ENCODE results near the gene KDSR.

KDSR gene

DNA sequence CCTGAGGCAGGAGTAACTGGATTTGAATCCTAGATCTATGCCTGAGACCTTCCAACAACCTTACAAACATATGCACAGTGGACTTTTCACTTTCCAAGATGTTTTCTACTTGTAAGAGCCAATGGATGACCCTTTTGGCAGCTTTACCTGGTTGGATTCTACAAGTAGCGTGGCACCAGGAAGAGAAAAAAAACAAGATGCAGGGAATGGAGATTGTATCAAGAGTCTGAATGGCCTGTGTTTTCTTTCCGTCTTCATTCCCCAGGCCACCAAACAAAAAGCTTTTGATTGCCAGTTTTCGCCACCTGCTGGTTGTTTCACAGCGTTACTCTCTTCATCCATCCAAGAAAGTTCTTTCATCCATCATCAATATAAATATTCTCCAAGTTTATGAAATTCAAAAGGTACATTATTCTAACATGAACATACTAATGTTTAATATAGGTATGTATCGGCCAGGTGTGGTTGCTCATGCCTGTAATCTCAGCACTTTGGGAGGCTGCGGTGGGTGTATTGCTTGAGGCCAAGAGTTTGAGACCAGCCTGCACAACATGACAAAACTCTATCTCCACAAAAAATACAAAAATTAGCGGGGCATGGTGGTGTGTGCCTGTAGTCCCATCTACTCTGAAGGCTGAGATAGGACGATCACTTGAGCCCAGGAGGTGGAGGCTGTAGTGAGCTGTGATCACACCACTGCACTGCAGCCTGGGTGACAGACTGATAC is 43.9 kb downstream of the KDSR start:
- in situ Hi-C loops (cut with HindIII; ENCODE audit: low pct_unique_long_range_greater_than_20kb, low sequenced_read_pairs), result no loop called here
- peak; percentile 53 to 86 for DNase-seq (ENCODE audit: low read depth in 1 of 2, low spot score in 1 of 2)

DNA sequence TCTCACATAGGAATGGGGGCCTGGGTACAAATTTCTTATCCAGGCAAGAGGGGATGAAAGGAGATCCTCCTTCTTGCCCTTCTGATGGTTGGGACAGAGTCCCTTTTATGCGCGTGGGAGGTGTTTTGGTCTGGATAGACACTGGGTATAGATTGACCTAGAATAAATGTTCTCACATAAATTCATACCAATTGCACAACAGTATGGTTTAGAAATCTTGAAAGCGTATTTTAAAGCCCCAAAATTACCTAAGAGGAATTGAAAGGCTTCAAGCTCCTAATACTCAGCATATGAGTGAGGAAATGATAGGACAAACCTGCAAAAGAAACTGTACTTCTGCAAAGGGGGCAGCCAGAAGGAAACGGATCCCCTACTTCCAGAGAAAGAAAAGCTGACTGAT is 44.8 kb downstream of the KDSR start:
- TF ChIP-seq JUND (IDR thresholded peaks at IDR 0.05; ENCODE audit: low read depth), result no peak
- in situ Hi-C loops (cut with HindIII; ENCODE audit: low pct_unique_long_range_greater_than_20kb, low sequenced_read_pairs), result no loop called here
- no peak for DNase-seq (ENCODE audit: low read depth in 1 of 2, low spot score in 1 of 2)

More for the DNA sequence above, 43.9 kb downstream of the KDSR start:
- no peak for TF ChIP-seq JUND (IDR thresholded peaks at IDR 0.05; ENCODE audit: low read depth)

DNA sequence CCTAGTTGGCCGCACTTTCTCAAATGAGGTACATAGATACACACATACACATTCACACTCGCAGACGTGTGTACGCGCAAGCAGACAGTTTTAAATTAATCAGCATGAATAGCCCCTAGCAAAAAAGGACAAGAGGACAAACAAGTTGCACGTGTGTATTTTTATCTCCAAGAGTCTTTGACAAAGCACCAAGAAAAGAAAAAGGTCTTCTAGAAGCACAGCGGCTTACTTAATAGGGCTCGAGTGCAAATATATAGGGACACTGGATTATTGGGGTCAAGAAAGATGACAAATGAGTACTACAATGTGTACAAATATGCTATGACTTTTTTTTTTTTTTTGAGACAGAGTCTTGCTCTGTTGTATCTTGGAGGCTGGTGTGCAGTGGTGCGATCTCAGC is 45.7 kb downstream of the KDSR start:
- TF ChIP-seq JUND (IDR thresholded peaks at IDR 0.05; ENCODE audit: low read depth), result no peak
- DNase-seq (ENCODE audit: low read depth in 1 of 2, low spot score in 1 of 2), result no peak
- in situ Hi-C loops (cut with HindIII; ENCODE audit: low pct_unique_long_range_greater_than_20kb, low sequenced_read_pairs), result no loop called here

DNA sequence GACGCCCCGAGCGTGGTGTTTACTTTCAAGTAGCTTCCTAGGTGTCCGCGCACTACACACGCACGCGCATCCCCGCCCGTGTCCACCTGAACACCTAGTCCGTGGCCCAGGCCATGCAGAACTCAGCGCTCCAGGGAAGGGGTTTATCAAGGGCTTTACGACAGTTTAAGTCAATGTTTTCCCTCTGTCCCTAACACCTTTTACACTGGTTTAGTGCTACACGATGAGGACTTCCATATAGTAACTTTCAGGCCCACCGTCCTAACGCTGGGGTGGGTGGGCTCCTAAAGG is 46.1 kb downstream of the KDSR start:
- TF ChIP-seq JUND (IDR thresholded peaks at IDR 0.05; ENCODE audit: low read depth), result no peak
- in situ Hi-C loops (cut with HindIII; ENCODE audit: low pct_unique_long_range_greater_than_20kb, low sequenced_read_pairs), result no loop called here
- peak in 1 of 2 experiments; percentile 49 for DNase-seq (ENCODE audit: low read depth in 1 of 2, low spot score in 1 of 2)

DNA sequence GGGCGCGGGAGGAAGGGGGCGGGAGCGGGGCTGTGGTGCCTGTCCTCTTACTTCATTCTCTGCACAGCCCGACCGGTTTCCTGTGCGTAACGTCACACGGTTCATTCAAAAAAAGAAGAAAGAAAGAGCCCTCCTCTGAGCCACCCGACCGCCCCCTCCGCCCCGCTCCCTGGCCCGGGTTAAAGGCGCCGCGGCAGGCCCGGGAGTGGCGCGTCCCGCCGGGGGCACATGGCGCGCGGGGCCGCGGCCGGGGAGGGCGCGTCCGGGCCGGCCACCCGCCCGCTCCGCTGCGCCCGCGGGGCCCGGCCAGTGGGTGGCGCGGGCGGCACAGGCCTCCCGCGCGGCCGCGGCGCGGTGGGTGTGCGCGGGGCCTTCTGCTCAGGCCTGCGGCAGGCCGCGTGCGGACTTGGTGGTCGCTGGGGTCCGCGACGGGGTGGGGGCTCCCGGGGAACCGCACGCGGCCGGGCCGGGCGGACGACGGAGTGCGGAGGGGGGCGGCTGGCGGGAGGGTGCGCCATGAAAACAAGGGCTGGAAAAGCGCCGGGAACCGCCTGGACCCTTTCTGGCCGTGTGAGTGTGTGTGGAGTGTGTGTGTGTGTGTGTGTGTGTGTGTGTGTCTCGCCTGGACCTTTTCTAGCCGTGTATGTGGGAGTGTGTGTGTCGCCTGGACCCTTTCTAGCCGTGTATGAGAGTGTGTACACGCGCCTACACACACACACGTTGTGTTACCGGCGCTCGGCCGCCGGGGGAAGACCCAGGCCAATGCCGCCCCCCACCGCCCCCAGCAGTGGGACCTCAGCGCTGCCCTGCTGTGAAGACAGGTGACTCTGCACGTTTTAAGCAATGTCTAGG is 46.7 kb downstream of the KDSR start:
- no peak for TF ChIP-seq JUND (IDR thresholded peaks at IDR 0.05; ENCODE audit: low read depth)
- DNase-seq (ENCODE audit: low read depth in 1 of 2, low spot score in 1 of 2), result peak; percentile 64 to 83
- in situ Hi-C loops (cut with HindIII; ENCODE audit: low pct_unique_long_range_greater_than_20kb, low sequenced_read_pairs), result no loop called here

DNA sequence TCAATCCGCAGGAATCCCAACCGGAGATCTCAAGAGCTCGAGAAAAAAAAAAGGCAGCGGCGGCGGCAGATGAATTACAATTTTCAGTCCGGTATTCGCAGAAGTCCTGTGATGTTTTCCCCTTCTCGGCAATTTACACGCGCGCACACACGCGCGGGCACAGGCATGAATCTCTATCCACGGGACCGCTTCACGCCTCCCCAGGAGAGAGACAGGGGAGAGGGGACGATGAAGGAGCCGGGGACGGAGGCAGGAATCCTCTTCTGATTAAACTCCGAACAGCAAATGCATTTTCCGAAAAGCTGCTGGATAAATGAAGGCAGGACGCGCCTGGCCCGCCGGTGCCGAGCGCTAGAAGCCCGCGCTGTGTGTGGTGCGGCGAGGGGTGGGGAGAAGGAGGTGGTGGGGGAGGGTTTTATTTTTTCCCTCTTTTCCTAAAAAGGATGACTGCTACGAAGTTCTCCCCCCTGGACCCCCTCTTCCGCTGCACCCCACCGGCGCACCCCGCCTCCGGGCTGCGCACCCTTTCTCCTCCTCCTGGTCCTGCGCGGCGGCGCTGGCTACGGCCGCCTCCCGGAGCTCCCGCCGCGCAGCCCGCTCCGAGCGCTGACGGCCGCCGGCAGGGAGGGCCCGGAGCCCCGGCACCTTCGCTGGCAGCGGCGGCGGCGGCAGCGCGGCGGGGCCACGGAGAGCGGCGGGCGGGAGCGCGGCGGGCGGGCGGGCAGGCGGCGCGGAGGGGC is 47.5 kb downstream of the KDSR start, which contains the start of gene BCL2:
Gene BCL2 (minus strand): TSS at position 387 of the 740 bp plus-strand sequence.
- no peak for TF ChIP-seq JUND (IDR thresholded peaks at IDR 0.05; ENCODE audit: low read depth)
- peak in 1 of 2 experiments; percentile 30 for DNase-seq (ENCODE audit: low read depth in 1 of 2, low spot score in 1 of 2)
- in situ Hi-C loops (cut with HindIII; ENCODE audit: low pct_unique_long_range_greater_than_20kb, low sequenced_read_pairs), result no loop called here

DNA sequence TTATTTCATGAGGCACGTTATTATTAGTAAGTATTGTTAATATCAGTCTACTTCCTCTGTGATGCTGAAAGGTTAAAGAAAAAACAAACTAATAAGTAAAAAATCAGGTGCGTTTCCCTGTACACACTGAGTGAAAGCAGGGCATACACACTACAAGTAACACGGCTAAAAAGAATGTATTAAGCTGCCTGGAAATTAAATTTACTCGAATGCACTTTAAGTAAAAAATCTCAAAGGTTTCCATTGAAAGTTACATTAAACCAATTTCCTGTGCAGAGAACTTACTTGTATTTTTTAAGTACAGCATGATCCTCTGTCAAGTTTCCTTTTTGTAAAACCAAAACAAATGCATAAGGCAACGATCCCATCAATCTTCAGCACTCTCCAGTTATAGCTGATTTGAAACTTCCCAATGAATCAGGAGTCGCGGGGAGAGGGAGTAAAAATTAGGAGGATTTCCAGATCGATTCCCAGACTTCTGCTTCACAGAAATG is 48.1 kb downstream of the KDSR start:
- in situ Hi-C loops (cut with HindIII; ENCODE audit: low pct_unique_long_range_greater_than_20kb, low sequenced_read_pairs), result no loop called here
- DNase-seq (ENCODE audit: low read depth in 1 of 2, low spot score in 1 of 2), result no peak
- no peak for TF ChIP-seq JUND (IDR thresholded peaks at IDR 0.05; ENCODE audit: low read depth)

DNA sequence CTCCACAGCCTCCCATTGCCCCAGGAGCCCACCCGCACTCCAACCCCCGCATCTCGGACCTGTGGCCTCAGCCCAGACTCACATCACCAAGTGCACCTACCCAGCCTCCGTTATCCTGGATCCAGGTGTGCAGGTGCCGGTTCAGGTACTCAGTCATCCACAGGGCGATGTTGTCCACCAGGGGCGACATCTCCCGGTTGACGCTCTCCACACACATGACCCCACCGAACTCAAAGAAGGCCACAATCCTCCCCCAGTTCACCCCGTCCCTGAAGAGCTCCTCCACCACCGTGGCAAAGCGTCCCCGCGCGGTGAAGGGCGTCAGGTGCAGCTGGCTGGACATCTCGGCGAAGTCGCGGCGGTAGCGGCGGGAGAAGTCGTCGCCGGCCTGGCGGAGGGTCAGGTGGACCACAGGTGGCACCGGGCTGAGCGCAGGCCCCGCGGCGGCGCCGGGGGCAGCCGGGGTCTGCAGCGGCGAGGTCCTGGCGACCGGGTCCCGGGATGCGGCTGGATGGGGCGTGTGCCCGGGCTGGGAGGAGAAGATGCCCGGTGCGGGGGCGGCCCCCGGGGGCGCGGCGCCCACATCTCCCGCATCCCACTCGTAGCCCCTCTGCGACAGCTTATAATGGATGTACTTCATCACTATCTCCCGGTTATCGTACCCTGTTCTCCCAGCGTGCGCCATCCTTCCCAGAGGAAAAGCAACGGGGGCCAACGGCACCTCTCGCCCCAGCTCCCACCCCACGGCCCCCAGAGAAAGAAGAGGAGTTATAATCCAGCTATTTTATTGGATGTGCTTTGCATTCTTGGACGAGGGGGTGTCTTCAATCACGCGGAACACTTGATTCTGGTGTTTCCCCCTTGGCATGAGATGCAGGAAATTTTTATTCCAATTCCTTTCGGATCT is 48.8 kb downstream of the KDSR start:
- no peak for TF ChIP-seq JUND (IDR thresholded peaks at IDR 0.05; ENCODE audit: low read depth)
- peak in 1 of 2 experiments; percentile 26 for DNase-seq (ENCODE audit: low read depth in 1 of 2, low spot score in 1 of 2)
- in situ Hi-C loops (cut with HindIII; ENCODE audit: low pct_unique_long_range_greater_than_20kb, low sequenced_read_pairs), result no loop called here

DNA sequence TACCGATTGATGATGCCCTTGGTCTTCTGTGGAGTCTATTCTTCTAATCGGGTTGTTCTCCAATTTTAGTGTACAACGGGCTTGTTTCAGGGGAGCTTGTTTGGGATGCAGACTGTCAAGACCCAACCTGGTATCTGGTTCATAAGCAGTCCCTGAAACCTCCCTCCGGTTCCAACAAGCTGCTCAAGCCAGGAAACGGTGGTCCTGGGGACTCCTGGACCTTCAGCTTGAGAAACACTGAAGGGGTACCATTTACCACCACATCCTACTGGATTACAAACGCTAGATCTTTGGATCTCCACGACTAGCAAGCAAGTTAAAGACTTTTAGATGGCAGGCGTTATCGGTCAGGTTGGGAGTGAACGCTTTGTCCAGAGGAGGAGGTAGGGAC is 49.5 kb downstream of the KDSR start:
- DNase-seq (ENCODE audit: low read depth in 1 of 2, low spot score in 1 of 2), result no peak
- TF ChIP-seq JUND (IDR thresholded peaks at IDR 0.05; ENCODE audit: low read depth), result no peak
- in situ Hi-C loops (cut with HindIII; ENCODE audit: low pct_unique_long_range_greater_than_20kb, low sequenced_read_pairs), result no loop called here

DNA sequence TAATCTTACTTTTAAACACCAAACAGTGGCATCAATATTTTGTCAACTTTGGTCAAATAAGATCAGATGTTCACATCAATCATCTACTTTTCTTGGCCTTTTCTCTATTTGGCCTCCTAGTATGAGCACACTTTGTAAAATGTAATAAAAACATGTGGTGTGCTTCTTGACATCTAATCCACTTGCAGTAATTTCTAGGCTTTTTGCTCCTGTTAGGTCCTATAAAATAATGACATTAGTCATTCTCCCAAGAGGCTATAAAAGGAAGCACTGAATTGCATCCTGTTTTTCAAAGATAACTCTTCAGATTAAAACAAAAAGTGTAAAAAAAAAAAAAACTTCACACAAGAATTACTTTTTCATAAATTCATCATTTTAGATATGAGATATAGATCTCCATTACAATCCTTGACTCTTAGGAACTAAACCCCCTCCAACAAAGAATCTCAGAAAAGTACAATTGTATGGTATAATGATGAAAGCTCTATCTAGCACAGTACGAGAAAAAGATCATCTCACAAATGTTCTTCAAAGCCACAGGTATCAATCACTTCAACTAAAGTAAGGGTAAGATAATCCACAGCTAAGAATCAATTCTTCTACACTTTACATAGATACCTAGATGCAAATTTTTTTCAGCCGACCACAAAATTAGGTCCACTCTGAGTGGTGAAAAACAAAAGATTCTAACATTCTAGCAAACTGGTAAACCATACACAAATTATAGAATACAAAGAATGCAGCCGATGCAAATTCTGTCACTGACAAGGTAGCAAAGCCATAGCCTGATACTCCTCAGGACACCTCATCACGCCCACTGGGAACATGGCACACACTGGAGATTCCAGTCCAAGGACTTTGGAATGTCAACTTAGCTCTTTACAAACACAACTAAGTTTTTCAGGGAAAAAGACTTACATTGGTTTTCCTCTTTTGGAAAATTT is 50.1 kb downstream of the KDSR start:
- in situ Hi-C loops (cut with HindIII; ENCODE audit: low pct_unique_long_range_greater_than_20kb, low sequenced_read_pairs), result no loop called here
- no peak for DNase-seq (ENCODE audit: low read depth in 1 of 2, low spot score in 1 of 2)

DNA sequence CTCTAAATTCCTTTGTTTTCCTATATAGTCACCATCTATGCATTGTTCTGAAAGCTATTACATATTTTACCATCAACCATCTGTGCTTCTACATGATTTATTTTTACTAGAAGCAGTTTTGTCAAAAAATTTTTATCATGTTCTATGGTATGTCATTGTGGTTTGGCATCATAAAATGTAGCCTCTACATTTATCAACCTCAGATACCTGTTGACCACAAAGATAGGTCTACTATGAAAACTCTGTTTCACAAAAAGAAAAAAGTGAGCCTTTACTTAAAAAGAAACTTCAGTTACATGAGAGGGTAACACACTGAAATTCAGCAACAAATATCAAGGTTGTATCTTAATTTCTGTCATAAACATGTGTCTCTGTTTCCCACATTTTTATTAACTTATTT is 51.1 kb downstream of the KDSR start:
- no peak for DNase-seq (ENCODE audit: low read depth in 1 of 2, low spot score in 1 of 2)
- TF ChIP-seq JUND (IDR thresholded peaks at IDR 0.05; ENCODE audit: low read depth), result no peak
- in situ Hi-C loops (cut with HindIII; ENCODE audit: low pct_unique_long_range_greater_than_20kb, low sequenced_read_pairs), result no loop called here

More for the DNA sequence above, 50.1 kb downstream of the KDSR start:
- no peak for TF ChIP-seq JUND (IDR thresholded peaks at IDR 0.05; ENCODE audit: low read depth)
